ENCODE results near the gene TSPAN4. TPM values are rescaled to one million over a fixed set of nuclear protein-coding genes. Genes with fewer than 3 reads are reported as not detected.

Gene TSPAN4
- total RNA-seq, 1 experiment from 2014 or later: 43.6 TPM

DNA sequence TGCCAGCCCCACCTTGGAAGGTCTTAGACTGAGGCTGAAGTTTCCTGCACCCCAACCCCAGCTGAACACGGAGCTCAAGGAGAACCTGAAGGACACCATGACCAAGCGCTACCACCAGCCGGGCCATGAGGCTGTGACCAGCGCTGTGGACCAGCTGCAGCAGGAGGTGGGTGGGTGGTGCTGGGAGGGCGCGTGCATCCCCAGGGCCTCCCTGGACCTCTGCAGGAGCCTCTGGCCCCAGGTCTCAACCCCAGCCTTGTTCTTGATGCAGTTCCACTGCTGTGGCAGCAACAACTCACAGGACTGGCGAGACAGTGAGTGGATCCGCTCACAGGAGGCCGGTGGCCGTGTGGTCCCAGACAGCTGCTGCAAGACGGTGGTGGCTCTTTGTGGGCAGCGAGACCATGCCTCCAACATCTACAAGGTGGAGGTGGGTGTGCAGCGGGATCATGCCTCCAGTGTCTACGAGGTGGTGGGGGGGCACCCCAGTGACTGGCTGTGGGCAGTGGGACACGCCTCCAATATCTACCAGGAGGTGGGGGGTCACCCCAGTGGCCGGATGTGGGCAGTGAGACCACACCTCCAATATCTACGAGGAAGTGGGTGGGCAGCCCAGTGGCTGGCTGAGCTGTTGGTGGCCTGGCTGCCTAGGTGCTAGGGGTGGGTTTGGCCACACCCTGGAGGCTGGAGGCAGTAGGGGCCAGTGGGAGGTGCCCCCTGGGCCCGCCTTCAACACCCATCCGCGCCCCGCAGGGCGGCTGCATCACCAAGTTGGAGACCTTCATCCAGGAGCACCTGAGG is 5.3 kb upstream of the TSPAN4 start:
- ChIA-PET CTCF (no interaction called here), POLR2A (ENCODE audit: unreplicated experiment) (interaction anchor here (0.6 kb wide), 1 partner anchor 181 kb away, joined by 3 read pairs; no protein-coding TSS in a partner anchor)
- peaks cover 31% of the 10 kb centered on the region for H3K79me2 ChIP-seq (ENCODE audit: low read depth)
- no peaks in the 10 kb centered on the region for H3K9me3 ChIP-seq (ENCODE audit: insufficient read depth, low read depth)
- TF ChIP-seq EZH2 (IDR thresholded peaks at IDR 0.05; ENCODE audit: low read depth): no peak
- TF ChIP-seq, protein P1, sequence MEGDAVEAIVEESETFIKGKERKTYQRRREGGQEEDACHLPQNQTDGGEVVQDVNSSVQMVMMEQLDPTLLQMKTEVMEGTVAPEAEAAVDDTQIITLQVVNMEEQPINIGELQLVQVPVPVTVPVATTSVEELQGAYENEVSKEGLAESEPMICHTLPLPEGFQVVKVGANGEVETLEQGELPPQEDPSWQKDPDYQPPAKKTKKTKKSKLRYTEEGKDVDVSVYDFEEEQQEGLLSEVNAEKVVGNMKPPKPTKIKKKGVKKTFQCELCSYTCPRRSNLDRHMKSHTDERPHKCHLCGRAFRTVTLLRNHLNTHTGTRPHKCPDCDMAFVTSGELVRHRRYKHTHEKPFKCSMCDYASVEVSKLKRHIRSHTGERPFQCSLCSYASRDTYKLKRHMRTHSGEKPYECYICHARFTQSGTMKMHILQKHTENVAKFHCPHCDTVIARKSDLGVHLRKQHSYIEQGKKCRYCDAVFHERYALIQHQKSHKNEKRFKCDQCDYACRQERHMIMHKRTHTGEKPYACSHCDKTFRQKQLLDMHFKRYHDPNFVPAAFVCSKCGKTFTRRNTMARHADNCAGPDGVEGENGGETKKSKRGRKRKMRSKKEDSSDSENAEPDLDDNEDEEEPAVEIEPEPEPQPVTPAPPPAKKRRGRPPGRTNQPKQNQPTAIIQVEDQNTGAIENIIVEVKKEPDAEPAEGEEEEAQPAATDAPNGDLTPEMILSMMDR (conservative IDR thresholded peaks at IDR 0.05): no peak
- peaks cover 26% of the 10 kb centered on the region; the same call in 1 of the 2 replicates for H3F3A ChIP-seq (ENCODE audit: insufficient read depth, low read depth)
- no peaks in the 10 kb centered on the region for H3K9me2 ChIP-seq (ENCODE audit: insufficient read depth)
- H3K4me2 ChIP-seq: no peak overlapping the region
- BruUV-seq (replicated peaks): no TSS peak
- no peak overlapping the region for H2AFZ ChIP-seq
- peaks cover 19% of the 10 kb centered on the region for H3K4me1 ChIP-seq (replicated peaks; ENCODE audit: insufficient read depth)
- intact Hi-C loops (cut with micrococcal nuclease; ENCODE audit: unreplicated experiment): no loop called here
- no peaks in the 10 kb centered on the region for H3K36me3 ChIP-seq (ENCODE audit: low read depth)
- no peak for DNase-seq
- no peaks in the 10 kb centered on the region for H3K27me3 ChIP-seq (ENCODE audit: insufficient read depth, low read depth)
- no peak overlapping the region for H3K4me3 ChIP-seq
- no peak overlapping the region for H3K27ac ChIP-seq
- peaks cover 18% of the 10 kb centered on the region for H4K20me1 ChIP-seq (ENCODE audit: insufficient read depth)

DNA sequence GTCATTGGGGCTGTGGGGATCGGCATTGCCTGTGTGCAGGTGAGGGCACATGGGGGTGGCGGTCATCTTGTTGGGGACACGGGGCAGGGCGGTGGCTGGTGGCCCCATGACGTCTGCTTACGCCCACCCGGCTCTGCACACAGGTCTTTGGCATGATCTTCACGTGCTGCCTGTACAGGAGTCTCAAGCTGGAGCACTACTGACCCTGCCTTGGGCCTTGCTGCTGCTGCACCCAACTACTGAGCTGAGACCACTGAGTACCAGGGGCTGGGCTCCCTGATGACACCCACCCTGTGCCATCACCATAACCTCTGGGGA is 4.7 kb upstream of the TSPAN4 start:
- peaks cover 18% of the 10 kb centered on the region for H4K20me1 ChIP-seq (ENCODE audit: insufficient read depth)
- no peak overlapping the region for H3K4me2 ChIP-seq
- DNase-seq: no peak
- H2AFZ ChIP-seq: no peak overlapping the region
- intact Hi-C loops (cut with micrococcal nuclease; ENCODE audit: unreplicated experiment): no loop called here
- H3K9me2 ChIP-seq (ENCODE audit: insufficient read depth): no peaks in the 10 kb centered on the region
- peaks cover 26% of the 10 kb centered on the region; the same call in 1 of the 2 replicates for H3F3A ChIP-seq (ENCODE audit: insufficient read depth, low read depth)
- ChIA-PET CTCF (no interaction called here), POLR2A (ENCODE audit: unreplicated experiment) (no interaction called here)
- H3K9me3 ChIP-seq (ENCODE audit: insufficient read depth, low read depth): no peaks in the 10 kb centered on the region
- H3K27me3 ChIP-seq (ENCODE audit: insufficient read depth, low read depth): no peaks in the 10 kb centered on the region
- H3K4me3 ChIP-seq: no peak overlapping the region
- peaks cover 31% of the 10 kb centered on the region for H3K79me2 ChIP-seq (ENCODE audit: low read depth)
- H3K4me1 ChIP-seq (replicated peaks; ENCODE audit: insufficient read depth): peaks cover 19% of the 10 kb centered on the region
- H3K36me3 ChIP-seq (ENCODE audit: low read depth): no peaks in the 10 kb centered on the region
- H3K27ac ChIP-seq: no peak overlapping the region
- TF ChIP-seq EZH2 (IDR thresholded peaks at IDR 0.05; ENCODE audit: low read depth): no peak
- TF ChIP-seq, protein P1 (conservative IDR thresholded peaks at IDR 0.05): no peak
- BruUV-seq (replicated peaks): no TSS peak

DNA sequence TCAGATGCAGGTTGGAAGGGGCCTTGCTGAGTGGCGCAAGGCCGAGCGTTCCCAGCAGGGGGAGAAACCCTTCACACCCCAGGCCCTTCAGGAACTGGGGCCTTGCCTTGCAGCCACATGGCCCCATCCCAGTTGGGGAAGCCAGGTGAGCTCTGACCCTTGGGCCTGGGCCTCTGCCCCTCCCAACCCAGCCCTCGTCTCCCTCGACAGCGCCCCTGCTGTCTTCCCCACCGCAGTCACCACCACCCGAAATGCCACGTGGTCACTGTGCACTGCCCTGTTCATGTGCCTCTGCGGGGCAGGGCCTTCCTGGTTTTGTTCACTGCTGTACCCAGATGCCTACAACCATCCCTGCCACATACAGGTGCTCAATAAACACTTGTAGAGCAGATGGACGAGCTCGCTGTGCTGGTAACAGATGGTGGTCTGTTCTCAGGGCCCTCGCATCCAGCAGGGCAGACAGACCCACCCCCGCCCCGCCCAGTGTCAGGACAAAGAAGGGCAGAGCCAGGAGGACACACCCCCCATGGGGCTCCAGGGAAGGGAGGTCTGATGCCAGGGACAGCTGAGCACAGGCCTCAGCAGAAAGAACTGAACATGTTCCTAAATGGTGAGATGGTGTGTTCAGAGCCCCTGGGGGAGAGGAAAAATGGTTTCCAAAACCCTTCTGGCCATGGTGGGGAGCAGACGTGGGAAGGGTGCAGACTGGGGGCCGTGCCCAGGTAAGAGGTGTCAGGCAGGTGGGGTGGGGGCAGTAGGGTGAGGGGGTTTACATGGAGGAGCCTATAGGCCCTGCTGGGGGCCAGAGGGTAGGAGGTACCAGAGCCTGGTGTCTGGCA is 4.0 kb upstream of the TSPAN4 start:
- H3K27ac ChIP-seq: no peak overlapping the region
- H3K4me1 ChIP-seq (replicated peaks; ENCODE audit: insufficient read depth): peaks cover 20% of the 10 kb centered on the region
- ChIA-PET POLR2A (ENCODE audit: unreplicated experiment) (no interaction called here), CTCF (no interaction called here)
- no peak overlapping the region for H3K4me3 ChIP-seq
- BruUV-seq (replicated peaks): no TSS peak
- no peak overlapping the region for H3K4me2 ChIP-seq
- DNase-seq: no peak
- TF ChIP-seq EZH2 (IDR thresholded peaks at IDR 0.05; ENCODE audit: low read depth): no peak
- TF ChIP-seq, protein P1 (conservative IDR thresholded peaks at IDR 0.05): no peak
- H4K20me1 ChIP-seq (ENCODE audit: insufficient read depth): peaks cover 18% of the 10 kb centered on the region
- no peaks in the 10 kb centered on the region for H3K36me3 ChIP-seq (ENCODE audit: low read depth)
- H3K79me2 ChIP-seq (ENCODE audit: low read depth): peaks cover 27% of the 10 kb centered on the region
- no peaks in the 10 kb centered on the region for H3K27me3 ChIP-seq (ENCODE audit: insufficient read depth, low read depth)
- no peaks in the 10 kb centered on the region for H3K9me2 ChIP-seq (ENCODE audit: insufficient read depth)
- intact Hi-C loops (cut with micrococcal nuclease; ENCODE audit: unreplicated experiment): no loop called here
- no peaks in the 10 kb centered on the region for H3K9me3 ChIP-seq (ENCODE audit: insufficient read depth, low read depth)
- H2AFZ ChIP-seq: no peak overlapping the region
- H3F3A ChIP-seq (ENCODE audit: insufficient read depth, low read depth): peaks cover 26% of the 10 kb centered on the region; the same call in 1 of the 2 replicates

Measured in PC-9 (cell line).